Skin of body (tissue), 3 donors: ENCODE results near the gene RDM1. TPM values are rescaled to one million over a fixed set of nuclear protein-coding genes. Genes with fewer than 3 reads are reported as not detected.

Source experiments
- DNase-seq: peaks from one replicate; lab custom pipeline; 2025; lab: John Stamatoyannopoulos, UW
- small RNA-seq: library from RNA; depleted of rRNA; stranded (forward); fragments of <200 nt; gene quantifications from one replicate; pipeline ENCODE3, GENCODE V24; 2014; ENCODE audit warnings: low replicate concordance
- total RNA-seq: library from RNA; depleted of rRNA; stranded (reverse); fragments of >200 nt; gene quantifications from one replicate; pipeline ENCODE4 v1.2.3, GENCODE V29; 2014

The RDM1 gene
- total RNA-seq, 1 donor from 2014 or later: 0.79 TPM

DNA sequence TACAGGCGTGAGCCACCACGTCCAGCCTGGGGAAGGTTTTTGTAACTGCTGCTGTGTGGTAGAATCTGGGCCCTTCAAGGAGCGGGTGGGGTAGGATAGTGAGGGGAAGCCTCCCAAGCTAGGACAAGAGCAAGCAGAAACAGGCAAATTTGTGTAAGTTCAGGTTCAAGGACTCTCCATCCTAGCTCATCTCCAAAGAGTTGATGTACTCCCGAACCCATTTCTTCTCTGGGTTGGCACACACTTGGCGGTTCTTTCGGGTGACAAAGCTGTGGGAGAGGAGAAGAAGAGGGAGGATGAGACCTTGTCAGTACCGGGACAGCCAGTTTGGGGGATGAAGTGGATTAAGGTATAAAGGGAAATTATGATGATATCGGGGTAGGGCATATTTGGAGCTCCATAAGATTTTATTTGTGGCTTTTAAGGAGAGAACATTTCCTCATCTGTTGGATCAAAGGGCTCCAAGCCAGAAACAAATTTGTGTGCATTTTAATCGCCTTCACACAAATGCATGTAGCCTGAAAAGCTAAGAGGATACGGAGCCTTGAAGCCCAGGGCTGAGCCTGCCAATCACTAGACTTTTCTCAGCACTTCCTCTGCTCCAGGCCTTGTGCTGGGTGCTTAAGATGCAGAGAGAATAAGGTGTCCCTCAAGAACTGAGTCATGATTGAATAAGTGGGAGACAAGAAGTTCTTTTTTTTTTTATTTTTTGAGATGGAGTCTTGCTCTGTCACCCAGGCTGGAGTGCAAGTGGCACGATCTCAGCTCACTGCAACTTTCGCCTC is 58.2 kb downstream of the RDM1 start:
- DNase-seq: no peak

- no peak for DNase-seq
Observed at GRCh38 chr17:35870906-35871819, 59.4 kb downstream of the RDM1 start.

DNA sequence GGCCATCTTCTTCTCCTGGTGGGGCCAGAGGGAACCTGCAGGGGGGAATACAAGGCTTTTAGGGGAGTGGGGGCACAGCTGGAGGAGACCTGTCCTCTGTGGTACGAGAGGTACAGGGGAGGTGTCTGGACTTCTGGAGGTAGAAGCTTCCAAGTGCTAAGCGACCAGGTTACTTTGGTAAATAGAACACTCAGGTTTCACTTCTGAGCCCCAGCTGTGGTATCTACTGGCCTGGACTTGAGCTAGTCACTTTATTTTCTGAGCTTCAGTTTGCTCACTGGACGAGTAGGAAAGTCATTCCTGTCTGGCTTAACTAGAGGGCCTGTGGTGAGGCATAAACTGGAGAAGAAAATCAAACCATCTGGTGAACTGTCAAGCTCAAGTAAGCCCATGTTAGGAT is 61.8 kb downstream of the RDM1 start, which contains the start of gene HEATR9:
Gene HEATR9, minus strand, starts transcription at position 155 of the 400 bp plus-strand sequence. Its CDS starts 149 bp downstream, at position 6.
- DNase-seq: no peak

Small RNA genes within 50 kb of the gene (small RNA-seq; reads per million reads assigned to genes)
- 583 reads per million, percentile 98 among the genes with 10 or more reads in this experiment for gene RF00100

Other genes with a start within 250 kb of the RDM1 start
- 0.49 TPM for gene RASL10B, start 199.1 kb downstream of the RDM1 start, total RNA-seq
- not detected for gene GAS2L2, start 177.5 kb downstream of the RDM1 start, total RNA-seq
- gene C17orf50, start 169.9 kb downstream of the RDM1 start, total RNA-seq: not detected
- 6.1 TPM for gene MMP28, start 135.1 kb downstream of the RDM1 start, total RNA-seq
- gene TAF15, start 121.3 kb downstream of the RDM1 start, total RNA-seq: 85.4 TPM
- gene HEATR9, start 61.9 kb downstream of the RDM1 start, total RNA-seq: not detected
- gene CCL5, start 50.4 kb downstream of the RDM1 start, total RNA-seq: 1.4 TPM
- gene LYZL6, start 12.9 kb upstream of the RDM1 start, total RNA-seq: not detected
- not detected for gene CCL16, start 50.7 kb upstream of the RDM1 start, total RNA-seq
- gene CCL14, start 56.0 kb upstream of the RDM1 start, total RNA-seq: 3.1 TPM
- gene CCL15, start 70.8 kb upstream of the RDM1 start, total RNA-seq: not detected
- gene CCL23, start 87.2 kb upstream of the RDM1 start, total RNA-seq: 0.39 TPM
- not detected for gene CCL18, start 133.5 kb upstream of the RDM1 start, total RNA-seq
- 7.9 TPM for gene CCL3, start 159.4 kb upstream of the RDM1 start, total RNA-seq
- 7.1 TPM for gene CCL4, start 173.1 kb upstream of the RDM1 start, total RNA-seq
- 0.39 TPM for gene TBC1D3B, start 245.9 kb upstream of the RDM1 start, total RNA-seq